Ishikawa (cell line): ENCODE results near the gene NPAT.

Experiments used
- EGR1 ChIP-seq: IDR thresholded peaks from 2 replicates; pipeline ENCODE4 v1.6.1; 2012
- NFIC ChIP-seq: IDR thresholded peaks from 2 replicates; pipeline ENCODE4 v1.6.1; 2012
- RAD21 ChIP-seq: IDR thresholded peaks from 2 replicates; pipeline ENCODE4 v1.6.1; 2012; ENCODE audit warnings: low read depth
- REST ChIP-seq: IDR thresholded peaks from 2 replicates; pipeline ENCODE4 v1.6.1; 2012; ENCODE audit warnings: low read depth, mild to moderate bottlenecking
- TAF1 ChIP-seq: IDR thresholded peaks from 2 replicates; pipeline ENCODE4 v1.6.1; 2012; ENCODE audit warnings: low read depth, mild to moderate bottlenecking
- TCF12 ChIP-seq: IDR thresholded peaks from 2 replicates; pipeline ENCODE4 v1.6.1; 2012; ENCODE audit warnings: low read depth
- TEAD4 ChIP-seq: IDR thresholded peaks from 2 replicates; pipeline ENCODE4 v1.6.1; 2012

- TF ChIP-seq REST: no peak
- TF ChIP-seq TCF12: no peak
- TF ChIP-seq EGR1: no peak
- TF ChIP-seq TAF1: peak; percentile 46
- TF ChIP-seq NFIC: no peak
- TF ChIP-seq TEAD4: peak; percentile 28; the same call in 1 of the 2 replicates
- TF ChIP-seq RAD21: peak; percentile 64
Measured at GRCh38 chr11:108222574-108223347, at the start of gene NPAT, which contains the start of gene ATM.
